Colon (tissue), 2 donors: ENCODE results near the gene ZNF764.
"Not testable (repeated sequence)": the region's sequence is repeated elsewhere in the genome, so short reads cannot be mapped to it uniquely, and the experiment has no call there.

ENCODE experiments used
- FAIRE-seq: peaks from 2 replicates; lab custom pipeline; 2012; peaks lifted over from hg19 to GRCh38; lab: Jason Lieb, UNC
- donor health status: control.
- donor health status: control.

The ZNF764 gene

GRCh38 chr16:30527635-30528178 is 30.5 kb downstream of the ZNF764 start:
- no peak for FAIRE-seq

GRCh38 chr16:30526823-30527634 is 31.1 kb downstream of the ZNF764 start:
- no peak for FAIRE-seq

GRCh38 chr16:30526137-30526822 is 31.9 kb downstream of the ZNF764 start, which contains the start of gene ZNF768:
TSS of gene ZNF768 (minus strand) at chr16:30526566. CDS start at chr16:30526413, 153 bp downstream.
- no peak for FAIRE-seq

- FAIRE-seq: no peak
Observed at GRCh38 chr16:30525844-30526136, 32.4 kb downstream of the ZNF764 start.

- FAIRE-seq: no peak
Observed at GRCh38 chr16:30524575-30525568, 33.3 kb downstream of the ZNF764 start.

GRCh38 chr16:30523768-30524574 is 34.2 kb downstream of the ZNF764 start:
- FAIRE-seq: no peak

- FAIRE-seq: not testable (repeated sequence)
Observed at GRCh38 chr16:30522702-30523463, 35.3 kb downstream of the ZNF764 start.

GRCh38 chr16:30521873-30522641 is 36.1 kb downstream of the ZNF764 start:
- FAIRE-seq: no peak

- no peak for FAIRE-seq
Observed at GRCh38 chr16:30521476-30521872, 36.7 kb downstream of the ZNF764 start.

GRCh38 chr16:30519120-30520049 is 38.8 kb downstream of the ZNF764 start:
- FAIRE-seq: no peak

- FAIRE-seq: no peak
Observed at GRCh38 chr16:30518552-30518951, 39.6 kb downstream of the ZNF764 start.

GRCh38 chr16:30515275-30515674 is 42.9 kb downstream of the ZNF764 start:
- no peak for FAIRE-seq

GRCh38 chr16:30511509-30511908 is 46.7 kb downstream of the ZNF764 start:
- no peak for FAIRE-seq

GRCh38 chr16:30510376-30510938 is 47.7 kb downstream of the ZNF764 start:
- FAIRE-seq: no peak

- no peak for FAIRE-seq
Observed at GRCh38 chr16:30509081-30509765, 49.0 kb downstream of the ZNF764 start.
